G401 (cell line): Measurements from ENCODE around the gene ASCL1. TPM values are rescaled to one million over a fixed set of nuclear protein-coding genes. Genes with fewer than 3 reads are reported as not detected.

Experiments used
- DNase-seq: peaks from one replicate; pipeline ENCODE4 v3.0.0-alpha.2; 2015; ENCODE audit warnings: low spot score
- in situ Hi-C: cut with HindIII; loops from 2 replicates; pipeline ENCODE4 v1.10.0; 2016; ENCODE audit warnings: low sequenced_read_pairs, mixed read lengths
- total RNA-seq: library from RNA; depleted of rRNA; stranded (reverse); fragments of >200 nt; shearing (Covaris generic); gene quantifications from 2 replicates; pipeline ENCODE4 v1.2.3, GENCODE V29; 2014; rRNA removed

The ASCL1 gene
- total RNA-seq, 1 experiment from 2014 or later: not detected

DNA sequence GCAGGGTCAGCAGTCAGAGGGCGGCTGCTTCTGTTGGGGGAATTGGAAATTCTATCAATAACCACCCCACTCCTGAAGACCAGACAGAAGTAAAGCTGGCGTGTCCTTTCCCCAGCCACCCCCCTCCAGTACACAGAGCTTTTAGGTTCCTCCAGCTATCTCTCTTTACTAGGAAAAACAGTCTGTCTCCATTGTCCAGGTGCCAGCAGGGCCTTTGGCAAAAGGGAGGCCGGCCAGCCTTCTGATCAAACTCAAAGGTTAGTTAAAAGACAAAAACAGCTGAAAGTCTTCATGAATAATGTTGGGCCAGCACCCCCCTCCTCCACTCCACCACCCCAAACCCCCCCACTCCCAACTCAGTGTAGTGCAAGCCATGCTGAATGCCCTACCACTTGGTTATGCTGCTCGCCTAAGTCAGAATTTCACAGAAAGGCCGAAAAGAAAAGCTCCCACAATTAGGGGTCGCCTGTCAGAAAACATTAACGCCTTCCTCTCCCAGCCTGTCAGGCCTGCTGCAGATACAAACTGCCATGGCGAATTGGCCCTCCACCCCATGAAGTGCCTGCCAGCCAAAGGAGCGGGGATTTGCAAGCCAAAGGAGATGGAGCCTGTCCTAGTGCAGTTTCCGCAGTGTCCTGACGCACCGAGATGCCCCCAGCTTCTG is 8.9 kb downstream of the ASCL1 start:
- no peak for DNase-seq
- in situ Hi-C loops: no loop called here

DNA sequence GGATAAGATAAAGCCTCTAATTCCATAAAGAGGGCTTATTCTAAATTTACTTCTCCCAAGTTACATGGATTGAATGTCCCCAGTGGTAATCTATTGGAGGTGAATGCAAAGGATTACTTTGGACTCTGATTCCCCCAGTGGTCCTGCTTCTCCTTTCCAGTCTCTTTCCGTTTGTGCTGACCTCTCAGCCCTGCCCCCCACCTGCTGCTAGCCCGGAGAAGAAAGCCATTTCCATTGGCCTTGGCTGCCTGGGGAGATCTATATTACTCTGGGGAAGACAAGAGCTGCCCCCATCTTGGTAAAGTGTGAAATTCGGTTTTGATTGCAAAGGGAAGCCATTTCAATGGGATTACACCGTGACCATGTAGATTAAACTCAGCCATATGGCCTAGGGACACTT is 13.3 kb downstream of the ASCL1 start:
- no peak for DNase-seq
- in situ Hi-C loops: no loop called here

DNA sequence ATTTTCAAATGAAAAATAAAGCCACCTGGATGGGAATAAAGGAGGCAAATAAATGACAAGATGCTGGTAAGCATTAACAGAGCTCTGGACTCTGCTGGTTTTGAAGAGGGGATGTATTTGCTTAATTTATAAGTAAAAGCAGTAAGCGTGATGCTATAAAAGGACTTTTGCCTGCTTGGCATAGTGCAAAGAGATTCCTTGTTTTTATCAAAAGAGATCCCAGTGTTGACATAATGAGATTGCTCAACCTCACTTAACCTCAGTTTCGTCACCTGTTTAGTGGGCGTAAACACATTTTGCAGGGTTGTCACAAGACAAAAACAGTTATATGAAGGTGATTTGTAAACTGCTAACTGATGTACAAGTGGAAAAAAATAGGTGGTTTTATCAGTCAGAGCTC is 13.8 kb downstream of the ASCL1 start:
- DNase-seq: no peak
- in situ Hi-C loops: no loop called here

DNA sequence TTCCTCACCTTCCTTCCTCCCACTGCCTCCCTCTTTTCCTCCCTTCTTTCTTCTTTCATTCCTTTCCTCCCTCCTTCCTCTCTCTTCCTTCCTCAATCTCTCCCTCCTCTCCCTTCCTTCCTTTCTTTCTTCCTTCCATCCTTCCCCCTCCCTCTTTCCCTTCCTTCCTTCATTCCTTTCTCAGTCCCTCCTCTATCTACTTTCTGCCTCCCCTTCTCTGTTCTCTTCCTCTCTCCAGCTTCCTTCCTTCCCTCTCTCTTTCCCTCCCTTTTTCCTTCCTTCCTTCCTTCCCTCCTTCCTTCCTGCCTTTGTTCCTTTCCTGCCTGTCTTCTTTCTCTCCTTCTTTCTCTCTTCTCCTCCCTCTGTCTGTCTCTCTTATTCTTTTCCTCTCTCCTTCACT is 16.1 kb downstream of the ASCL1 start:
- in situ Hi-C loops: no loop called here
- no peak for DNase-seq

DNA sequence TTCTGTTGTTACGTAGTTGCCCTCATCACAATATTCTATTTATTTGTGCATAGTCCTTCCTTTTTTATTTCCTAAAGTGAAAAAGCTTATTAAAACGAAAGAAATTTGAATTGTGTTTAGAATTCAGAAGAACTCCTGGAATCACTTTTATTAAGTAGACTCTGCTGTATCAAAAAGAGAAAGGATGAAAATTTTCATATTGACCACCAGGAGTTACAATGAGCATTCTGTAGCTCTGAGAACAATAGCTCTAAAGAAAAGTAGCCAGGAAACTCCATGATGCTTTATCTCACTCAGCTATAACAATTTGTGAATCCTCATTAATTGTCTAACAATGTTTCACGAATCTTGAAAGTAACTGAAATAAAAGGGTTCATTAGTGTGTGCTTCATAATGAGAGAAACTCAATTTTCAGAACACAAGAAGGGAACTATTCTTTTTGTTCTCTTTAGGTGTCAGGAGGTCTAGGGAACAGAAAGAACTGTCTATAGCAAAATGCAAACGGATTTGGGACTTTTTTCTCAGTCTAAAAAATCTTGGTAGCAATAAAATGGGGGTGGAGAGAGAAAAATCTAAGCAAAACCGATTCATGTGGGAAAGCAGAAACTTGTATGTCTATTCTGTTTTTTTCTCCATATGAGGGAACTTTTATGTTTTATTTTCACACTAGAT is 19.3 kb downstream of the ASCL1 start:
- no peak for DNase-seq
- in situ Hi-C loops: no loop called here

DNA sequence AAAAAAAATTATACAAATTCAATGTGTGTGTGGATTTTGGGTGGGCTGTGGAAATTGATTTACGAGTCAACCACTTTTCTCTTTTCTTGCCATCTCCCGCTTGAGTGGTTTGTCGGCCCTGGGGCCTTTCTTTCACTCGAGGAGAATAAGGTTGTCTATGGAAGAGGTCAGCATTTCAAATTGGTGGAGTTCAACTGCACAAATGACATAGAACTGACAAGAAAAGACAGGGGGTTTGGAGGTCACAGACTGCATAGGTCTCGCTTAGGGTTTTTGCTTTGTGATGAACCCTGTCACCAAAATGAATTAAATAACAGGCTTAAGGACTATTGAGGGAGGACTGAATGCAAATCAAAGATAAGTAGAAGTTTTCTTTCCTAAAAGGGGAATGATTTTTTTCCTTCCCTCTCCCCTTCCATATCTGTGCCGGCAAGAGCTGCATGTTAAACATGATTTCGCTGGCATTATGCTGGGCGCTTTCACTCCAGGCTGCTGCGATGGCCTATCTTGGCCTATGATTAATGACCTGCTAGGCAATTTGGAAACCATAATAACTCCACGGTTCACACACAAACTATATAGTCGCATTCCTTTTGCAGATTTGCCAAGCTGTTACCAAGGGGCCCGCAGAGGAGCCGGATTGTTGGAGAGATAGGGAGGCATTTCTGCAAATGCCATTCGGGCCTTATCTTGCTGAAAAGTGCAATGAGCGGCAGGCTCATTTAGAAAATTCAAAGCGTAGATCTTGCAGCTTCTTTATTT is 20.7 kb downstream of the ASCL1 start:
- in situ Hi-C loops: no loop called here

DNA sequence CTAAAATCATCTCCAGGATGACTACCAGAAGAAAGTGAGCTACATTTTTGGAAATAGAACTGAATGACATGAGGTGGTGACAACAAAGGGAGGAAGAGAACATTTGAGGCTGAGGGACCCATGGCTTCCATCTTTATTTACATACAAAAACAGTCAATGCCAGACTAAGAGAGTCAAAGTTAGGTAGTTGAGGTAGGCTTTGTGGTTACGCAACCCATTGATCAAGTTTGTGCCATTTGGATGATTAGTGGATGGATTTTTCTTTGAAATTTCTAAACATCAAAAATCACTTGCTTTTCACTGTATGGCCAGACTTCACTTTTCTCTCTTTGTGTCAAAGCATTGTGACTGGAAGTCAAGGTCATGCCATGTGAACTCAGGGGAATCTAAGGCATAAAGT is 22.9 kb downstream of the ASCL1 start:
- DNase-seq: no peak
- in situ Hi-C loops: no loop called here

More for the DNA sequence above, 20.7 kb downstream of the ASCL1 start:
- no peak for DNase-seq

DNA sequence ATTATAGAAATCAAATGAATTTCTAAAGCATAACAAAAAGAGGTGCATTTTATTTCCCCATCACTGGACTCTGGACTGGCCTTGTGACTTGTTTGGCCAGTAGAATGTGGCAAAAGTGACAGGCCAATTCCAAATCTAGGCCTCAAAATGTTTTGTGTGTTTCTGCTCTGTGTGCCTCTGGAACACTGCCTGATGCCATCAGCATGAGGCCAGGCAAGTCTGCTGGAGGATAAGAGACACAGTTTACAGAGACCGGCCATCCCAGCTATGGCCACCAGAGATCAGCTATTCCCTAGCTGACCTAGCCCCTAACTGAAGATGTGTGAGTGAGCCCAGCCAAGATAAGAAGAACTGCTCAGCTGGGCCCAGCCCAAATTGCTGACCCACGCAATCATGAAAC is 32.9 kb downstream of the ASCL1 start:
- in situ Hi-C loops: no loop called here
- DNase-seq: peak; percentile 9

DNA sequence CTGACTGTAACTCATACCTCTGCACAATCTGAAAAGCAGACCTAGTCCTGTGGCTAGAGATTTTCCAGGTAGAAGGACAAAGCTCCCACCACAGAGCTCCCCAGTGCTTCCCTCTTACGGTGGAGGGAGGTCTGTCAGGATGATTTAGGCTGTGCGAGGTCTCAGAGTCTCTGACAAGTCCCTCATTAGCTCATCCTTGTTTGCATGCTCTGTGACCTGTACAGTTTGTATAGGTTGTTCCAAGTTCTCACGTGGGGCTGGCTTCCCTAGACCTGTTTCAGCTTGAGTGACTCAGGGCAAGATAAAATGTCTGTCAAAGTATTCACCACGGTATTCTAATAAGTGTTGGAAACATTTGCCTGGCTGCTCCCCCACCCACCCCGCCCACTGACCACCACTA is 34.8 kb downstream of the ASCL1 start:
- DNase-seq: no peak
- in situ Hi-C loops: no loop called here

DNA sequence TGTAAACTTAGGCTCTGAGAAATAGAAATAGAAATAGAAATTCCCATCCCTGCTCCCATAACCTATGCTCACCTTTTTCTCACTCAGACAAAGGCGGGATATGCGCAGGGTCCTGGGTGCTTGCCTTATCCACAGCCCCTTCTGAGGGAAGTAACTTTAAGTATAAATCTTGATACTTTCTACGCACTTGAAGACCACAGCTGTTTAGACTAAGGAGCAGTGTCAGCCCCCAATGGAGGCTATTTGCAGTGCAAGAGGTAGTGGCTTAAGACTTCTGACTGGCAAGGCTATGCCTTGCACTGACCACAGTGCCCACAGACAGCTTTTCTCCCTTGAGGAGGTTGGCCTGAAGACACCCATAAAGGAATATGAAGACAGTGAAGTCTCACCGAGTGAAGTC is 35.2 kb downstream of the ASCL1 start:
- in situ Hi-C loops: no loop called here
- no peak for DNase-seq

DNA sequence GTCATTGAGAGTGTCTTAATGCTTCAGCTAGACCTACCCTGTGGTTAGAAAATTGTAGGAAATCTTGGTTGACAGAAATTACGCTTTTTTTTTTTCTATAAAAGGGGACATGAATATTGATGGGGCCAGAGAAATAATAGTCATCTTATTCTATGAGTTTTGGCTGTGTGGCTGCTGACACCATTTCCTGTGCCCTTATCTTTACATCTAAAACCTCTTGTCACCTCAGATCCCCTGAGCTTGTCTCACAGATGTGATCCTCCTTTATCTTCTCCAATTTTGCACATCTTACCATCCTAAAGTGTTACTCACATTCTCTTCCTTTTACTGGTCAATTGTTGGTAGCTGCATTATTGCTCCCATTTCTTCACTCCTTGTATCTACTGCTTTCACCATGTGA is 36.1 kb downstream of the ASCL1 start:
- no peak for DNase-seq
- in situ Hi-C loops: no loop called here

DNA sequence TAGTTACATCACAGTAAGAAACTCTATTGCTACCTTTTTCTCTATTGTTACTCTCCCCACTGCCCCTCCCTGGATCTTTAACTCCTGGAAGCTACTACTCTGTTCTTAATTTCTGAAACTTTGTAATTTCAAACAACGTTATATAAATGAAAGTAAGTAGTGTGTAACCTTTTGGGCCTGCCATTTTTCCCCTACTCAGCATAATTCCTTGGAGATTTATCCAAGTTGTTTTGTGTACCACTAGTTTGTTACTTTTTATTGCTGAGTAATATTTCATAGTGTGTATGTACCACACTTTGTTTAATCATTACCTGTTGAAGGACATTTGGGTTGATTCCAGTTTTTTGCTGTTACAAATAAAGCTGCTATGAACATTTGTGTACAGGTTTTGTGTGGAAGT is 37.9 kb downstream of the ASCL1 start:
- in situ Hi-C loops: no loop called here
- DNase-seq: no peak

Other genes with a start within 250 kb of the ASCL1 start
- gene PAH, start 40.4 kb upstream of the ASCL1 start, total RNA-seq: not detected in 2 replicates